Right atrium auricular region (tissue), 2 donors: Measurements from ENCODE around the gene ORC4. TPM values are rescaled to one million over a fixed set of nuclear protein-coding genes. Genes with fewer than 3 reads are reported as not detected.

Source experiments
- DNase-seq: peaks from one replicate; pipeline ENCODE4 v3.0.0-alpha.2; 2019; ENCODE audit warnings: low spot score
- H3K27ac ChIP-seq, 2 donors: fragments of 200-600 bp; sonication (generic); 1 replicate in 1 of 2; 2 replicates in 1 of 2; pipeline ENCODE4 v1.5.1; 2016 to 2019
- H3K27me3 ChIP-seq, 2 donors: fragments of 200-600 bp; sonication (generic); one replicate each; pipeline versions ENCODE4 v1.5.1 to v1.6.0; 2017 to 2019
- H3K36me3 ChIP-seq: fragments of 200-600 bp; sonication (generic); one replicate; pipeline ENCODE4 v1.5.1; 2016
- H3K4me1 ChIP-seq, 2 donors: fragments of 200-600 bp; sonication (generic); one replicate each; pipeline versions ENCODE4 v1.5.1 to v1.6.0; 2017 to 2019
- H3K4me3 ChIP-seq, 2 donors: fragments of 200-600 bp; sonication (generic); 1 replicate in 1 of 2; 2 replicates in 1 of 2; pipeline ENCODE4 v1.5.1; 2017 to 2019; ENCODE audit warnings: mild to moderate bottlenecking in 1 of 2, moderate library complexity in 1 of 2
- H3K9me3 ChIP-seq, 2 donors: fragments of 200-600 bp; sonication (generic); one replicate each; pipeline ENCODE4 v1.5.1; 2019
- CTCF ChIP-seq, 2 donors: fragments of 200-600 bp; sonication (generic); IDR thresholded peaks; one replicate each; pipeline ENCODE4 v1.5.1; 2019; ENCODE audit warnings: antibody characterized with exemption in 2 of 2
- total RNA-seq, 2 donors: library from RNA; depleted of rRNA; stranded (reverse); fragments of >200 nt; gene quantifications; one replicate each; pipeline ENCODE4 v1.1.0, GENCODE V29; 2016

Gene ORC4
- total RNA-seq, 2 donors from 2014 or later = 32.7 to 64.3 TPM

GRCh38 chr2:148039783-148040182, 19.2 kb upstream of the ORC4 start:
- no peak for TF ChIP-seq CTCF (IDR thresholded peaks at IDR 0.05)
- no peaks in the 10 kb centered on the region for H3K9me3 ChIP-seq
- no peaks in the 10 kb centered on the region for H3K27me3 ChIP-seq
- no peak for DNase-seq
- H3K36me3 ChIP-seq = no peaks in the 10 kb centered on the region
- no peak overlapping the region for H3K4me3 ChIP-seq
- no peaks in the 10 kb centered on the region for H3K4me1 ChIP-seq
- H3K27ac ChIP-seq = no peak overlapping the region

- no peaks in the 10 kb centered on the region for H3K36me3 ChIP-seq
- TF ChIP-seq CTCF (IDR thresholded peaks at IDR 0.05) = no peak
- H3K4me1 ChIP-seq = peaks cover 0 to 7% of the 10 kb centered on the region in 2 donors
- no peak overlapping the region for H3K27ac ChIP-seq
- no peak for DNase-seq
- no peaks in the 10 kb centered on the region for H3K9me3 ChIP-seq
- no peak overlapping the region for H3K4me3 ChIP-seq
- H3K27me3 ChIP-seq = no peaks in the 10 kb centered on the region
Measured at GRCh38 chr2:148032215-148032614, 11.7 kb upstream of the ORC4 start.

DNA sequence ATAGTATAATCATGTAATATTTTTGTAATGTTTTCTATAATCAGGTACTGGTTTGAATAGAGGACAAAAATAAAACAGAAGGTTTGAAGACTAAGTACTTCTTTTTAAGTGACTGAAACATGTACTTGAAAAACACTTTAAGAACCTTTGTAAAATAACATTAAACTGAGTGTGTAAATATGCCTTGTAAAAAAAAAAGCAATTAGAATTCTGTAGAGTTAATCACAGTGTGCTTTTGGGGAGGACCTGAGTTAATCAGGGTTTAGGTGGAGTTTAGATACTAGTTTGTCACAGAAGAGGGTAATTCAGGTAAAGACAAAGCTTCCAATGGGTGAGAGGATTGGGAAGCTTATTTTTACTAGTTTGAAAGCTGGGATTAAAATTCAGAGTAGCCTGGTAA, 10.6 kb upstream of the ORC4 start:
- H3K27ac ChIP-seq = no peak overlapping the region
- TF ChIP-seq CTCF (IDR thresholded peaks at IDR 0.05) = no peak
- DNase-seq = no peak
- H3K9me3 ChIP-seq = no peaks in the 10 kb centered on the region
- H3K27me3 ChIP-seq = no peaks in the 10 kb centered on the region
- H3K4me3 ChIP-seq = no peak overlapping the region
- H3K36me3 ChIP-seq = no peaks in the 10 kb centered on the region
- H3K4me1 ChIP-seq = peaks cover 0 to 7% of the 10 kb centered on the region in 2 donors

DNA sequence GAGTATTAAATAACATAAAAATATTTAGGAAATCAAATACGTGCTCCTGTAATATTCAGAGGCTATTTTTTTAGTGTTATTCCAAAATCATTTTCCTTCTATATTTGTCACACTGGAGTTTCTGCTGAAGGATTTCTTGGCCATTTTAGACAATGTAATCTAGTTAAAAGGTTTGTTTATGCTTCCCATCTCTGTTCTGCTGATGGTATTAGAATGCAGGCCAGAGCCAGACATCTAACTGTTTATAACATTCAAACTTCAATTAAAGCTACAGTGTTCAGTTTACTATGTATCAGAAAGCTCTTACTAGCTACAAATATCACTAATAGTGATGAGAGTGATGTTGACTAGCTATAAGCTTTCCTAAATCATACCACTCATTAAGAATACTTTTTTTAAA, 8.2 kb upstream of the ORC4 start:
- Histone ChIP-seq H3K4me3 (no peak overlapping the region), H3K4me1 (peaks cover 0 to 10% of the 10 kb centered on the region in 2 donors), H3K9me3 (no peaks in the 10 kb centered on the region), H3K27me3 (no peaks in the 10 kb centered on the region), H3K27ac (no peak overlapping the region), H3K36me3 (no peaks in the 10 kb centered on the region)
- no peak for DNase-seq
- no peak for TF ChIP-seq CTCF (IDR thresholded peaks at IDR 0.05)

- Histone ChIP-seq H3K27ac (no peak overlapping the region), H3K27me3 (no peaks in the 10 kb centered on the region), H3K4me1 (peaks cover 0 to 18% of the 10 kb centered on the region in 2 donors), H3K9me3 (no peaks in the 10 kb centered on the region), H3K4me3 (no peak overlapping the region), H3K36me3 (no peaks in the 10 kb centered on the region)
- no peak for TF ChIP-seq CTCF (IDR thresholded peaks at IDR 0.05)
- DNase-seq = no peak
Measured at GRCh38 chr2:148027822-148028221, 7.3 kb upstream of the ORC4 start.

GRCh38 chr2:148026573-148026972, 6.0 kb upstream of the ORC4 start:
- Histone ChIP-seq H3K27ac (no peak overlapping the region), H3K4me1 (peaks cover 0 to 28% of the 10 kb centered on the region in 2 donors), H3K9me3 (no peaks in the 10 kb centered on the region), H3K4me3 (no peak overlapping the region), H3K36me3 (no peaks in the 10 kb centered on the region), H3K27me3 (no peaks in the 10 kb centered on the region)
- TF ChIP-seq CTCF (IDR thresholded peaks at IDR 0.05) = no peak
- DNase-seq = no peak
